HG03439 (cell line): Measurements from ENCODE around the gene UGT2A3.
"Not testable (repeated sequence)": the region's sequence is repeated elsewhere in the genome, so short reads cannot be mapped to it uniquely, and the experiment has no call there.

ENCODE experiments used
- ATAC-seq: cut with Tn5 transposase; IDR thresholded peaks from one replicate; pipeline ENCODE4 v1.9.1; 2021; ENCODE audit warnings: mild to moderate bottlenecking, moderate library complexity; ENCODE audit not compliant: unreplicated experiment

Gene UGT2A3

GRCh38 chr4:68951078-68951805 lies at the start of gene UGT2A3:
Gene UGT2A3, minus strand, starts transcription at chr4:68951804. Its CDS starts 44 bp downstream, at chr4:68951760.
- ATAC-seq, result no peak

GRCh38 chr4:68997040-68997439 lies 45.4 kb upstream of the UGT2A3 start:
- no peak for ATAC-seq

- no peak for ATAC-seq
Observed at GRCh38 chr4:68995292-68995691, 43.7 kb upstream of the UGT2A3 start.

GRCh38 chr4:68987007-68987406 lies 35.4 kb upstream of the UGT2A3 start:
- ATAC-seq, result no peak

- ATAC-seq, result no peak
Observed at GRCh38 chr4:68985442-68985841, 33.8 kb upstream of the UGT2A3 start.

GRCh38 chr4:68984947-68985346 lies 33.3 kb upstream of the UGT2A3 start:
- no peak for ATAC-seq

- ATAC-seq, result no peak
Observed at GRCh38 chr4:68963374-68963773, 11.8 kb upstream of the UGT2A3 start.

- no peak for ATAC-seq
Observed at GRCh38 chr4:68962868-68963267, 11.3 kb upstream of the UGT2A3 start.

GRCh38 chr4:68960294-68961163 lies 8.9 kb upstream of the UGT2A3 start:
- ATAC-seq, result no peak

GRCh38 chr4:68959085-68959484 lies 7.5 kb upstream of the UGT2A3 start:
- not testable (repeated sequence) for ATAC-seq

GRCh38 chr4:68954126-68954525 lies 2.5 kb upstream of the UGT2A3 start:
- ATAC-seq, result no peak

- no peak for ATAC-seq
Observed at GRCh38 chr4:68953056-68953596, 1.5 kb upstream of the UGT2A3 start.

GRCh38 chr4:68951806-68952585 lies 392 bp upstream of the UGT2A3 start:
- ATAC-seq, result no peak

- ATAC-seq, result no peak
Observed at GRCh38 chr4:68950033-68950432, 1.6 kb downstream of the UGT2A3 start.

- ATAC-seq, result no peak
Observed at GRCh38 chr4:68948985-68949384, 2.6 kb downstream of the UGT2A3 start.

- ATAC-seq, result no peak
Observed at GRCh38 chr4:68948044-68948743, 3.4 kb downstream of the UGT2A3 start.

- no peak for ATAC-seq
Observed at GRCh38 chr4:68929076-68929737, 22.4 kb downstream of the UGT2A3 start.

- ATAC-seq, result no peak
Observed at GRCh38 chr4:68927165-68927564, 24.4 kb downstream of the UGT2A3 start.

- not testable (repeated sequence) for ATAC-seq
Observed at GRCh38 chr4:68922202-68922601, 29.4 kb downstream of the UGT2A3 start.

GRCh38 chr4:68921051-68921450 lies 30.6 kb downstream of the UGT2A3 start:
- ATAC-seq, result no peak
